Lower lobe of right lung (tissue), 2 donors: Measurements from ENCODE around the gene FAF1. TPM values are rescaled to one million over a fixed set of nuclear protein-coding genes. Genes with fewer than 3 reads are reported as not detected.

Experiments
- ATAC-seq, 2 donors: fragments of 200-7000 bp; cut with Tn5 transposase; one replicate each; pipeline ENCODE4 v1.9.1; 2020 to 2022; ENCODE audit warnings: mild to moderate bottlenecking in 2 of 2, moderate library complexity in 2 of 2
- DNase-seq: peaks from one replicate; pipeline ENCODE4 v3.0.0-alpha.2; 2020
- H3K27ac ChIP-seq: fragments of 200-600 bp; one replicate; pipeline ENCODE4 v1.8.0; 2022
- H3K27me3 ChIP-seq: fragments of 200-600 bp; one replicate; pipeline ENCODE4 v1.8.0; 2022; ENCODE audit warnings: low read depth
- H3K36me3 ChIP-seq: fragments of 200-600 bp; one replicate; pipeline ENCODE4 v1.8.0; 2022; ENCODE audit warnings: mild to moderate bottlenecking
- H3K4me1 ChIP-seq: fragments of 200-600 bp; one replicate; pipeline ENCODE4 v1.8.0; 2022
- H3K4me3 ChIP-seq: fragments of 200-600 bp; one replicate; pipeline ENCODE4 v1.8.0; 2022; ENCODE audit warnings: mild to moderate bottlenecking
- H3K9me3 ChIP-seq: fragments of 200-600 bp; one replicate; pipeline ENCODE4 v1.8.0; 2022
- intact Hi-C: fragments of 100-400 bp; cut with DNase I; formaldehyde crosslinking; loops from one replicate; pipeline ENCODE4 v1.11.0; 2022
- total RNA-seq: library from RNA; stranded (reverse); fragmentation: NEBNext Ultra II Directional; extraction: Animal tissue kit (Norgen Biotek cat#: 25700); gene quantifications from one replicate; pipeline ENCODE4 v1.2.1, GENCODE V29; 2021
- TF ChIP-seq, protein P1 (sequence below): fragments of 200-600 bp; IDR thresholded peaks from one replicate; pipeline ENCODE4 v1.8.0; 2022; ENCODE audit warnings: antibody characterized with exemption, mild to moderate bottlenecking
- donor health status: DM: no; HTN: yes; CAD: no; lungs with severe emphysema.

Gene FAF1
- total RNA-seq, 1 donor from 2014 or later, result 45.0 TPM

DNA sequence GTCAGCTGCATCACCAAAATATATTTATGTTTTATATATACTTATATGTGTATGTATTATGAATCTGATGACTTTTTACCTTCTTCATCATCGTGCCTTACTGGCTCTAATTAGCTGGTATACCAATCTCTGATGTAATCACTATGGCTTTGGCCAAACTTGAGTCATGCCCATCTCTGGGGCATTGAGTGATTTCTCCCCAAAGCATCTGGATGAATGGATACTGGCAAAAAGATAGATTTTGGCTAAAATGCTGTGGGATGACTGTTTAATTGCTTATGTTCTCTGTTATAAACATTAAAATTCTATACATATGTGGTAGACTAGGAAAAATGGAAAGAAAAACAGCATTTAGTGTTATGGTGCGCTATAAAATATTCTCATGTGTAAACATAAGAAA lies 29.6 kb upstream of the FAF1 start:
- no peaks in the 10 kb centered on the region for H3K27me3 ChIP-seq
- intact Hi-C loops, result no loop called here
- H3K36me3 ChIP-seq, result no peaks in the 10 kb centered on the region
- DNase-seq (no peak), ATAC-seq (no peak)
- TF ChIP-seq, protein P1, sequence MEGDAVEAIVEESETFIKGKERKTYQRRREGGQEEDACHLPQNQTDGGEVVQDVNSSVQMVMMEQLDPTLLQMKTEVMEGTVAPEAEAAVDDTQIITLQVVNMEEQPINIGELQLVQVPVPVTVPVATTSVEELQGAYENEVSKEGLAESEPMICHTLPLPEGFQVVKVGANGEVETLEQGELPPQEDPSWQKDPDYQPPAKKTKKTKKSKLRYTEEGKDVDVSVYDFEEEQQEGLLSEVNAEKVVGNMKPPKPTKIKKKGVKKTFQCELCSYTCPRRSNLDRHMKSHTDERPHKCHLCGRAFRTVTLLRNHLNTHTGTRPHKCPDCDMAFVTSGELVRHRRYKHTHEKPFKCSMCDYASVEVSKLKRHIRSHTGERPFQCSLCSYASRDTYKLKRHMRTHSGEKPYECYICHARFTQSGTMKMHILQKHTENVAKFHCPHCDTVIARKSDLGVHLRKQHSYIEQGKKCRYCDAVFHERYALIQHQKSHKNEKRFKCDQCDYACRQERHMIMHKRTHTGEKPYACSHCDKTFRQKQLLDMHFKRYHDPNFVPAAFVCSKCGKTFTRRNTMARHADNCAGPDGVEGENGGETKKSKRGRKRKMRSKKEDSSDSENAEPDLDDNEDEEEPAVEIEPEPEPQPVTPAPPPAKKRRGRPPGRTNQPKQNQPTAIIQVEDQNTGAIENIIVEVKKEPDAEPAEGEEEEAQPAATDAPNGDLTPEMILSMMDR, result no peak
- no peaks in the 10 kb centered on the region for H3K4me1 ChIP-seq
- no peak overlapping the region for H3K27ac ChIP-seq
- H3K9me3 ChIP-seq, result no peaks in the 10 kb centered on the region
- no peak overlapping the region for H3K4me3 ChIP-seq

DNA sequence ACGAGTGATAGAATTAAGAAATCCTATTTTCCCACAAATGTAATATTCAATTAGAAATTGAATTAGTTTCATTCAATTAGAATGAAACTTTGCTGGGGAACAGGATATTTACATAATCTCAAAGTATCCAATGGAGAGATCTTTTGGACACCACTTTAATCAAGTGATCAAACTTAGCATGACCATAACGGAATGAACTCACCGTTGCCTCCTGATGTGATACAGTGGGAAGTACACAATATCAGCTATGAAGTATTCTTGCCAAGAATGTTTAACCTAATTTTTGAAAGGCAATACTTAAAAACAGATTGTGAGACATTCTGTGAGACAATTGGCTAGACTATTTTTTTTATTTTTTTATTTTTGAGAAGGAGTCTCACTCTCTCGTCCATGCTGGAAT lies 26.6 kb upstream of the FAF1 start:
- no peaks in the 10 kb centered on the region for H3K36me3 ChIP-seq
- no peaks in the 10 kb centered on the region for H3K27me3 ChIP-seq
- no peak overlapping the region for H3K27ac ChIP-seq
- TF ChIP-seq, protein P1, result no peak
- H3K4me3 ChIP-seq, result no peak overlapping the region
- ATAC-seq, result no peak
- no peaks in the 10 kb centered on the region for H3K9me3 ChIP-seq
- intact Hi-C loops, result no loop called here
- H3K4me1 ChIP-seq, result no peaks in the 10 kb centered on the region
- no peak for DNase-seq

DNA sequence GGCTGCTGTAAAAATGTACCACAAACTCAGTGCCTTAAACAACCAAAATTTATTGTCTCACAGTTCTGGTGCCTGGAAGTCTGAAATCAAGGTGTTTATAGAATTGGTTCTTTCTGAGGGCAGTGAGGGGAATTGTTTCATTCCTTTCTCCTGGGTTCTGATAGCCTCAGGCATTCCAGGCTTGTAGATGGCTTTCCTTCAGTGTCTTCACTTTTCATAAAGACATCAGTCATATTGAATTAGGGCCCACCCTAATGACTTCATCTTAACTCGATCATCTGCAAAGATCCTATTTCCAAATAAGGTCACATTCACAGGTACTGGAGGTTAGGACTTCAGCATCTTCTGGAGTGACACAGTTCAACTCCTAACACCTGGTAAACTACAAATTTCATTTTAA lies 25.0 kb upstream of the FAF1 start:
- H3K27me3 ChIP-seq, result no peaks in the 10 kb centered on the region
- no peaks in the 10 kb centered on the region for H3K9me3 ChIP-seq
- no peak overlapping the region for H3K27ac ChIP-seq
- no peaks in the 10 kb centered on the region for H3K36me3 ChIP-seq
- intact Hi-C loops, result no loop called here
- ATAC-seq (no peak), DNase-seq (no peak)
- no peak overlapping the region for H3K4me3 ChIP-seq
- TF ChIP-seq, protein P1, result no peak
- no peaks in the 10 kb centered on the region for H3K4me1 ChIP-seq

DNA sequence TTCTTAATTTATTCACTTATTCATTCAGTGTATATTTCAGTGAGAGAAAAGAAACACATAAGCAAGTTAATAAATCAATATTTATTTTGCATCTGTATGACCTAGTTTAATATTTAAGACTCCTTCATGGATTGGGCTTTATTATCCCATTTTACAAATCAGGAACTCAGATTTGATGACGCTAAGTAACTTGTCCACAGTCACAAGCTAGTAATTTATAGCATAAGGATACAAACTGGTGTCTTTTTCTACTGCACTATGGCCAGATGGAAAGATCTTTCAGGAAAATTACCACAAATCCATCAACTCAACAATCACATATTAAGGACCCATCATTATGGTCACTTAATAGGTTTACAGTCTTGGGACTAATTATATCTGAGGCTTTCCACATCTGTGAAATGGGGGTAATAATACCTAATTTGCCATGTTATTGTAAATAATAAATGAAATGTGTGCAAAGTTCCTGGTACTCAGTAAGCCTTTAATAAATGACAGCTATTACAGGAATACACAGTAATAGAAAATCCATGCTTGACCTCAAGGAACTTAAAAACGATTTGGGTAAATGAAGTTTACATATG lies 23.2 kb upstream of the FAF1 start:
- Histone ChIP-seq H3K4me3 (no peak overlapping the region), H3K4me1 (no peaks in the 10 kb centered on the region), H3K36me3 (no peaks in the 10 kb centered on the region), H3K27ac (no peak overlapping the region), H3K27me3 (no peaks in the 10 kb centered on the region), H3K9me3 (no peaks in the 10 kb centered on the region)
- ATAC-seq (no peak), DNase-seq (no peak)
- TF ChIP-seq, protein P1, result no peak
- intact Hi-C loops, result no loop called here

DNA sequence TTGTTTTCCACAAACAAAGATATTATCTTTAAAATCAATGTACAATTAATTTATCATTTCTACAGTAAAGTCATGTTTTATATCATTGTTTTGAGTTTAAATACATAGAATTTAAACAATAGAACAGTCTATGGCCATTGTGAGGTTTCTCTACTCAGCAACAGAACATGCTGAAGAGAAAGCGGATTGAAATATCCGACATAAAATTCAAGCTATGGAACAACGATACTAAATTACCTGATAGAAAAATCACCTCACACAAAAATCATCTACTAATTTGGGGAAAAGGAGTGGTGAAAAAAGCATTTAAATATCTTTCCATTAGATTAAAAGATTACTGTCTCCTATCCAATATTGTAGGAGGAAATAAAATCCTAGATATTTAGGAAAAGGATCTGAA lies 22.5 kb upstream of the FAF1 start:
- ATAC-seq, result no peak
- Histone ChIP-seq H3K36me3 (no peaks in the 10 kb centered on the region), H3K9me3 (no peaks in the 10 kb centered on the region), H3K4me3 (no peak overlapping the region), H3K4me1 (no peaks in the 10 kb centered on the region), H3K27ac (no peak overlapping the region), H3K27me3 (no peaks in the 10 kb centered on the region)
- intact Hi-C loops, result no loop called here
- TF ChIP-seq, protein P1, result no peak
- no peak for DNase-seq

DNA sequence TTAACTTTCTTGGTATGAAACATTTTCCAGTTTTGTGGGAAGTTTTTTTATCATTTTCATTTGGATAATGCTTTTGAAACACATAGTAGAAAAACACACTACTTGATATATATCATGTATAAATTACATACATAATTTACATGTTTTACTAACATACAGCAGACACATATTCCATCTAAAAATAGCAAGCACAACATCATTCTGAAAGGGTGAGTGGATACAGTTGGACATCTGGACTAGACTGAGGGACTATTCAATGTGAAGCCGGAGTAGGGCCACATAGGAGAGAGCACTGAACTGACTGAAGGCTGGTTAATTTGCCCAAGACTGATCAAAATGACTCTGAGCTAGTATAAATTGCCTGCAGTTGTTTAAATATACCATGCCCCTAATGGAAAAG lies 21.7 kb upstream of the FAF1 start:
- peaks cover 1% of the 10 kb centered on the region for H3K4me1 ChIP-seq
- H3K4me3 ChIP-seq, result no peak overlapping the region
- DNase-seq (no peak), ATAC-seq (no peak)
- no peaks in the 10 kb centered on the region for H3K9me3 ChIP-seq
- no peaks in the 10 kb centered on the region for H3K27me3 ChIP-seq
- no peaks in the 10 kb centered on the region for H3K36me3 ChIP-seq
- intact Hi-C loops, result no loop called here
- TF ChIP-seq, protein P1, result no peak
- H3K27ac ChIP-seq, result no peak overlapping the region
